HEK293 (cell line): ENCODE measurements around the gene TRUB2.

Source experiments
- CTCF ChIA-PET: fragments of 350-600 bp; formaldehyde crosslinking; extraction: SDS; loops from one replicate; lab custom pipeline; 2021; ENCODE audit warnings: antibody characterized with exemption; lab: Yijun Ruan, JAX
- POLR2A ChIA-PET: fragments of 300-600 bp; formaldehyde crosslinking; extraction: SDS; loops from one replicate; lab custom pipeline; 2020; ENCODE audit warnings: antibody characterized with exemption, inconsistent platforms; lab: Yijun Ruan, JAX
- H3K27ac ChIP-seq: fragments of 200-500 bp; sonication (Bioruptor generic); 2 replicates; pipeline ENCODE4 v1.5.1; 2014; ENCODE audit warnings: low read depth, low read length, control low read depth, inconsistent platforms; ENCODE audit errors: extremely low read depth
- H3K36me3 ChIP-seq, 2 experiments: fragments of 200-500 bp in 1 of 2; sonication (Bioruptor generic) in 1 of 2; 1 replicate in 1 of 2; 2 replicates in 1 of 2; pipeline ENCODE4 v1.5.1; 2014 to 2017; ENCODE audit warnings: inconsistent platforms in 2 of 2, low read length in 2 of 2; ENCODE audit not compliant: control insufficient read depth in 2 of 2, insufficient read depth in 1 of 2
- H3K4me1 ChIP-seq: fragments of 200-500 bp; sonication (Bioruptor generic); 2 replicates; pipeline ENCODE4 v1.5.1; 2014; ENCODE audit warnings: mild to moderate bottlenecking, low read length, inconsistent platforms; ENCODE audit not compliant: control insufficient read depth, insufficient read depth
- H3K4me3 ChIP-seq: 2 replicates; pipeline ENCODE4 v1.5.1; 2011; ENCODE audit warnings: low read depth, mild to moderate bottlenecking, control low read depth, low read length, moderate library complexity
- H3K9me3 ChIP-seq: fragments of 200-500 bp; sonication (Bioruptor generic); 2 replicates; pipeline ENCODE4 v1.5.1; 2014; ENCODE audit warnings: low read depth, low read length, inconsistent platforms; ENCODE audit not compliant: control insufficient read depth, insufficient read depth
- ATF2 ChIP-seq: fragments of 450-650 bp; formaldehyde crosslinking; IDR thresholded peaks from 2 replicates; pipeline ENCODE4 v1.5.1; 2016; ENCODE audit warnings: missing biosample characterization, missing genetic modification characterization, low read depth
- BCL11A ChIP-seq: fragments of 450-650 bp; formaldehyde crosslinking; IDR thresholded peaks from 2 replicates; pipeline ENCODE4 v1.5.1; 2016; ENCODE audit warnings: low read depth, missing biosample characterization, missing genetic modification characterization
- BCL11B ChIP-seq: fragments of 450-650 bp; formaldehyde crosslinking; IDR thresholded peaks from 2 replicates; pipeline ENCODE4 v1.5.1; 2016; ENCODE audit warnings: low read depth, missing biosample characterization, missing genetic modification characterization
- GLI4 ChIP-seq: fragments of 450-650 bp; formaldehyde crosslinking; IDR thresholded peaks from 2 replicates; pipeline ENCODE4 v1.5.1; 2016; ENCODE audit warnings: missing biosample characterization, missing genetic modification characterization
- GLIS2 ChIP-seq: fragments of 450-650 bp; formaldehyde crosslinking; IDR thresholded peaks from 2 replicates; pipeline ENCODE4 v1.5.1; 2016; ENCODE audit warnings: missing biosample characterization, missing genetic modification characterization
- MYNN ChIP-seq: fragments of 450-650 bp; formaldehyde crosslinking; IDR thresholded peaks from 2 replicates; pipeline ENCODE4 v1.5.1; 2016; ENCODE audit warnings: missing biosample characterization, missing genetic modification characterization, borderline replicate concordance
- PATZ1 ChIP-seq: fragments of 450-650 bp; formaldehyde crosslinking; IDR thresholded peaks from 2 replicates; pipeline ENCODE4 v1.5.1; 2016; ENCODE audit warnings: missing biosample characterization, missing genetic modification characterization
- SCRT1 ChIP-seq: fragments of 450-650 bp; formaldehyde crosslinking; IDR thresholded peaks from 2 replicates; pipeline ENCODE4 v1.5.1; 2016; ENCODE audit warnings: missing biosample characterization, missing genetic modification characterization, borderline replicate concordance
- TRIM28 ChIP-seq: IDR thresholded peaks from 2 replicates; pipeline ENCODE4 v1.6.1; 2011; ENCODE audit warnings: low read length, control low read depth, borderline replicate concordance
- ZBTB48 ChIP-seq: fragments of 450-650 bp; formaldehyde crosslinking; IDR thresholded peaks from 2 replicates; pipeline ENCODE4 v1.5.1; 2016; ENCODE audit warnings: missing biosample characterization, missing genetic modification characterization
- ZFP69B ChIP-seq: fragments of 450-650 bp; formaldehyde crosslinking; IDR thresholded peaks from 2 replicates; pipeline ENCODE4 v1.5.1; 2016; ENCODE audit warnings: missing biosample characterization, missing genetic modification characterization
- ZNF112 ChIP-seq: fragments of 450-650 bp; formaldehyde crosslinking; IDR thresholded peaks from 2 replicates; pipeline ENCODE4 v1.5.0; 2017; ENCODE audit warnings: missing biosample characterization, missing genetic modification characterization
- ZNF174 ChIP-seq: fragments of 450-650 bp; formaldehyde crosslinking; IDR thresholded peaks from 2 replicates; pipeline ENCODE4 v1.5.0; 2017; ENCODE audit warnings: missing biosample characterization, mild to moderate bottlenecking, missing genetic modification characterization
- ZNF2 ChIP-seq: fragments of 450-650 bp; formaldehyde crosslinking; IDR thresholded peaks from 2 replicates; pipeline ENCODE4 v1.5.1; 2016; ENCODE audit warnings: missing biosample characterization, missing genetic modification characterization
- ZNF266 ChIP-seq: fragments of 450-650 bp; formaldehyde crosslinking; IDR thresholded peaks from 2 replicates; pipeline ENCODE4 v1.5.1; 2016; ENCODE audit warnings: missing biosample characterization, missing genetic modification characterization, low read depth
- ZNF274 ChIP-seq, 2 experiments: fragments of 200-500 bp in 1 of 2; fragments of 450-650 bp in 1 of 2; sonication (Bioruptor generic) in 1 of 2; formaldehyde crosslinking in 1 of 2; IDR thresholded peaks; 2 replicates each; pipeline versions ENCODE4 v1.5.1 to v1.6.1; 2014 to 2016; ENCODE audit warnings: borderline replicate concordance in 1 of 2, inconsistent platforms in 1 of 2, low read length in 1 of 2, missing biosample characterization in 1 of 2, missing genetic modification characterization in 1 of 2
- ZNF423 ChIP-seq: fragments of 450-650 bp; formaldehyde crosslinking; IDR thresholded peaks from 2 replicates; pipeline ENCODE4 v1.5.1; 2016; ENCODE audit warnings: missing biosample characterization, missing genetic modification characterization
- ZNF530 ChIP-seq: fragments of 450-650 bp; formaldehyde crosslinking; IDR thresholded peaks from 2 replicates; pipeline ENCODE4 v1.5.1; 2016; ENCODE audit warnings: low read depth, missing biosample characterization, missing genetic modification characterization
- ZNF561 ChIP-seq: fragments of 450-650 bp; IDR thresholded peaks from 2 replicates; pipeline ENCODE4 v1.5.1; 2018; ENCODE audit warnings: missing biosample characterization, missing genetic modification characterization, borderline replicate concordance
- ZNF571 ChIP-seq: fragments of 450-650 bp; formaldehyde crosslinking; IDR thresholded peaks from 2 replicates; pipeline ENCODE4 v1.5.0; 2017; ENCODE audit warnings: missing biosample characterization, missing genetic modification characterization
- ZNF596 ChIP-seq: fragments of 450-650 bp; IDR thresholded peaks from 2 replicates; pipeline ENCODE4 v1.5.0; 2018; ENCODE audit warnings: missing biosample characterization, mild to moderate bottlenecking, missing genetic modification characterization, moderate library complexity
- ZNF626 ChIP-seq: fragments of 450-650 bp; sonication (Bioruptor Pico); formaldehyde crosslinking; IDR thresholded peaks from 2 replicates; pipeline ENCODE4 v1.5.1; 2018; ENCODE audit warnings: missing biosample characterization, missing genetic modification characterization, inconsistent platforms
- ZNF629 ChIP-seq: fragments of 450-650 bp; formaldehyde crosslinking; IDR thresholded peaks from 2 replicates; pipeline ENCODE4 v1.5.1; 2017; ENCODE audit warnings: missing biosample characterization, missing genetic modification characterization
- ZNF645 ChIP-seq: fragments of 450-650 bp; formaldehyde crosslinking; IDR thresholded peaks from 2 replicates; pipeline ENCODE4; 2016; ENCODE audit warnings: missing biosample characterization, missing genetic modification characterization
- ZNF791 ChIP-seq: fragments of 450-650 bp; formaldehyde crosslinking; IDR thresholded peaks from 2 replicates; pipeline ENCODE4 v1.5.1; 2016; ENCODE audit warnings: missing biosample characterization, missing genetic modification characterization
- ZSCAN16 ChIP-seq: fragments of 450-650 bp; formaldehyde crosslinking; IDR thresholded peaks from 2 replicates; pipeline ENCODE4 v1.5.1; 2016; ENCODE audit warnings: missing biosample characterization, missing genetic modification characterization
- TF ChIP-seq, protein P1 (sequence below): fragments of 450-650 bp; formaldehyde crosslinking; IDR thresholded peaks from 2 replicates; pipeline ENCODE4 v1.5.1; 2016; ENCODE audit warnings: missing biosample characterization, missing genetic modification characterization, borderline replicate concordance

Gene TRUB2

DNA sequence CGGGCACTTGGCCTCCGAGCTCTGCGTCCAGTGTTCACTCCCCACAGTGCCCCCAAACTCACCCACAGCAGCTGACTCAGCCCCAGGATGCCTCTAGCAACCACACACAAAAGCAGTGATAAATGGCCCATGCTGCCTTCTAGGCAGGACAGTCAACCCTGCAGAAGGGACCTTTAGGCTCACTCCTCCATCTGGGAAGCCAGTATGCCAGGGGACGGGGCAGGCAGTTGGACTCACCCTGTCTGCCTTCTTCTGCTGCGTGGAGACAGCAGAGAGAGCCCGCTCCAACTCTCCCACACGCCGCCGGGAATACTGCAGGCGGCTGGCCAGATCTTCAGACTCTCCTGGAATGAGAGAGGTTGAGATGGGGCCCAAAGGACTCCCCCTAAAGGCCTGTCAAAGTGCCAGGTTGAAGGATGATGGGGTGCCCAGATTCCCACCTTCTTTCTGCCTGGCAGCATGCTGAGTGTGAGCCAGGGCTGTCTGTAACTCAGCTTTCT lies 56.8 kb downstream of the TRUB2 start:
- Histone ChIP-seq H3K36me3 (peaks cover 0 to 79% of the 10 kb centered on the region in 2 experiments; a peak in 2 of 3 replicates), H3K9me3 (no peaks in the 10 kb centered on the region), H3K27ac (no peak overlapping the region), H3K4me3 (no peak overlapping the region), H3K4me1 (no peaks in the 10 kb centered on the region)
- ChIA-PET POLR2A (interaction anchor here (1.2 kb wide), 1 partner anchor 15 kb away, joined by 3 read pairs; no protein-coding TSS in a partner anchor), CTCF (interaction anchor here (1.4 to 2.3 kb wide), 2 partner anchors 8 to 10 kb away, joined by 3 to 7 read pairs; no protein-coding TSS in a partner anchor)
- TF ChIP-seq ZBTB48 (tag by site-specific recombination) (no peak), ZNF645 (tag by site-specific recombination) (no peak), ZNF571 (tag by site-specific recombination) (no peak), ZNF629 (no peak), ZNF626 (no peak), BCL11B (tag by site-specific recombination) (no peak), ZNF2 (tag by site-specific recombination) (no peak), GLI4 (tag by site-specific recombination) (no peak), ZNF423 (tag by site-specific recombination) (no peak), ZNF274 (IDR thresholded peaks at IDR 0.05; ENCODE audit: low read length) (no peak), ZNF274 (tag by site-specific recombination; IDR thresholded peaks at IDR 0.05; ENCODE audit: borderline replicate concordance) (no peak), ZNF174 (tag by site-specific recombination) (no peak), BCL11A (tag by site-specific recombination) (no peak), ZNF112 (tag by site-specific recombination) (no peak), ZNF266 (no peak), TRIM28 (no peak), SCRT1 (no peak)

DNA sequence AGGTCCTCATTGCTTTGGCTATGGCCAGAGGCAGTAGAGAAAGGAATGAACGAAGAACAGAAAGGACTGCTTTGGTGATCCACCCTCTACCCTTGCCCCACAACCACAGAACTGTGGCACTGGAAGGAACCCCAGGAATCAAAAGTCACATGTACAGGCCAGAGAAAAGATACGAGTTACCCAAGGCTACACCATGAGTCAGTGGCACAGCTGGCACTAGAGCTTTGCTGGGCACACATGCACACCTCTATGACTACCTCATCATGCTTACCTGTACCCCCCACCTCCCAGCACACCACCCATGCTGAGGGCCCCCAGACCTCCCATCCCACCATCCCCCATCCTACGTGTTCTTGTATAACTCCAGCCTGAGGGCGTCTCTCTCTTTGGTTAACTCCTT lies 59.6 kb downstream of the TRUB2 start:
- peaks cover 0 to 86% of the 10 kb centered on the region in 2 experiments; a peak in 2 of 3 replicates for H3K36me3 ChIP-seq
- no peaks in the 10 kb centered on the region for H3K4me1 ChIP-seq
- H3K27ac ChIP-seq, result no peak overlapping the region
- no peak overlapping the region for H3K4me3 ChIP-seq
- POLR2A ChIA-PET, result interaction anchor here (0.6 to 0.9 kb wide), 2 partner anchors 12 to 166 kb away, joined by 3 to 4 read pairs; no protein-coding TSS in a partner anchor
- CTCF ChIA-PET, result interaction anchor here (0.6 to 1.1 kb wide), 2 partner anchors 138 to 457 kb away, joined by 3 read pairs; no protein-coding TSS in a partner anchor
- H3K9me3 ChIP-seq, result no peaks in the 10 kb centered on the region
- TF ChIP-seq ZNF791 (tag by site-specific recombination), result no peak
- TF ChIP-seq GLIS2 (tag by site-specific recombination), result no peak
- no peak for TF ChIP-seq ATF2 (tag by site-specific recombination)
- no peak for TF ChIP-seq ZNF561 (tag by site-specific recombination)
- no peak for TF ChIP-seq ZNF645 (tag by site-specific recombination)
- TF ChIP-seq ZNF530 (tag by site-specific recombination), result no peak
- no peak for TF ChIP-seq ZSCAN16 (tag by site-specific recombination)
- TF ChIP-seq PATZ1, result no peak
- no peak for TF ChIP-seq ZFP69B
- TF ChIP-seq MYNN (tag by site-specific recombination), result no peak
- no peak for TF ChIP-seq ZNF596 (tag by site-specific recombination)
- TF ChIP-seq, protein P1, sequence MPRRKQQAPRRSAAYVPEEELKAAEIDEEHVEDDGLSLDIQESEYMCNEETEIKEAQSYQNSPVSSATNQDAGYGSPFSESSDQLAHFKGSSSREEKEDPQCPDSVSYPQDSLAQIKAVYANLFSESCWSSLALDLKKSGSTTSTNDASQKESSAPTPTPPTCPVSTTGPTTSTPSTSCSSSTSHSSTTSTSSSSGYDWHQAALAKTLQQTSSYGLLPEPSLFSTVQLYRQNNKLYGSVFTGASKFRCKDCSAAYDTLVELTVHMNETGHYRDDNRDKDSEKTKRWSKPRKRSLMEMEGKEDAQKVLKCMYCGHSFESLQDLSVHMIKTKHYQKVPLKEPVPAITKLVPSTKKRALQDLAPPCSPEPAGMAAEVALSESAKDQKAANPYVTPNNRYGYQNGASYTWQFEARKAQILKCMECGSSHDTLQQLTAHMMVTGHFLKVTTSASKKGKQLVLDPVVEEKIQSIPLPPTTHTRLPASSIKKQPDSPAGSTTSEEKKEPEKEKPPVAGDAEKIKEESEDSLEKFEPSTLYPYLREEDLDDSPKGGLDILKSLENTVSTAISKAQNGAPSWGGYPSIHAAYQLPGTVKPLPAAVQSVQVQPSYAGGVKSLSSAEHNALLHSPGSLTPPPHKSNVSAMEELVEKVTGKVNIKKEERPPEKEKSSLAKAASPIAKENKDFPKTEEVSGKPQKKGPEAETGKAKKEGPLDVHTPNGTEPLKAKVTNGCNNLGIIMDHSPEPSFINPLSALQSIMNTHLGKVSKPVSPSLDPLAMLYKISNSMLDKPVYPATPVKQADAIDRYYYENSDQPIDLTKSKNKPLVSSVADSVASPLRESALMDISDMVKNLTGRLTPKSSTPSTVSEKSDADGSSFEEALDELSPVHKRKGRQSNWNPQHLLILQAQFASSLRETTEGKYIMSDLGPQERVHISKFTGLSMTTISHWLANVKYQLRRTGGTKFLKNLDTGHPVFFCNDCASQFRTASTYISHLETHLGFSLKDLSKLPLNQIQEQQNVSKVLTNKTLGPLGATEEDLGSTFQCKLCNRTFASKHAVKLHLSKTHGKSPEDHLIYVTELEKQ (tag by site-specific recombination), result no peak
